Activated CD8-positive, alpha-beta memory T cell treated with anti-CD3 and anti-CD28 coated beads for 4 hours (primary cell): ENCODE measurements around the gene FOXC2.

Experiments used
- DNase-seq, 2 donors: peaks; one replicate each; pipeline ENCODE4 v3.0.0-alpha.2; 2020; ENCODE audit warnings: low read depth in 2 of 2

The FOXC2 gene

DNA sequence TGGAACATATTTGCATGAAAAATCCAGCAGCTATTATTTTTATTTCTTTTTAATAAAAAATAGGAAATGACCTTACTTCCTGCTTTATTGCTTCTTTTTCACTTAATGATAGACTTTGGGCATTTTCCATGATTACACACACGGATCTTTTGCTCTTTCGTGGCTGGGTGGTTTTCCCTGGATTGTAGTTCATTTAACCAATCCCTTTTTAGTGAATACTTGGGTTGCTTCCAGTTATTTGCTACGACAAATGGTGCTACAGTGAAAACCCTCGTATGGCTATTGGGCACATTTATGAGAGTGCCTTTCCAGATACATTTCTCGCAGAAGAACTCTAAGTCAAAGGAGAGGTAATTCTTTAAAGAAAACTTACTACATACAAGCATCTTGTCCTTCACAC is 50.3 kb downstream of the FOXC2 start:
- DNase-seq, result no peak

DNA sequence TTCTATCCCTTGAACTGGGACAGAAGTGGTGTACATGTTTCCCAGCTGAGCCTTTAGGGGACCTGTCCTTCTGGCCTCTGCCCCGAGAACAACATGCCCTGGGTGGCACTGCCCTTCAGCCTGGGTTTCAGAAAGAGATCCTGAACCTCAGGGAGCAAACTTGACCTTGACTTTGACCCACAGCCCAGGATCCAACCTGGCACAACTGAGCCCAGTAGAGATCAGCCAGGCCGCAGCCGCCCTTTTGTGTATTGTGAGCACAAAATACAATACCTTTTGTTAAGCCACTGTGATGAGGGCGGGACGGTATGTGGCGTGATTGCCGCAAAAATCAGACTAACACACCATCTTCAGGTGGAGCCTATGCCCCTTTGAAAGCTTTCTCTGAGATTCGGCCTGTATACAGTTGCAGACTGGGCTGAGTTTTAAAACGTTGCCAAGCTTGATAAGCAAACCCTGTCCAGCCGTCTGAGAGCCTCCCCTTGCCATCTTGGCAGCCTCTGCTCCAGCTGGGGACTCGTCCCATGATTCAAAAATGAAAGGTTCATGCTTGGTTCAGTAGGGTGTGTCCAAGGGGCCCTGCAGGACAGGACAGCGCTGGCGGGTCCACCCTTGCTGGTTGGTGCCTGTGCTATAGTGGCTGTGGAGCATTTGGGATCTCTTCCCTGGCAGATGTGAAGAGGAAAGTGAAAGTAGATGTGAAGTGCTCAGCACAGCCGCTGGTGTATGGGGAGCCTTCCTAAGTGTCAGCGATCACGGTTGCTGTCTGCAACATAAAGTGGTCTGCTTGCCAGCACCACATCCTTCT is 52.0 kb downstream of the FOXC2 start:
- no peak for DNase-seq
